Measurements from ENCODE around the gene RPA1. TPM values are rescaled to one million over a fixed set of nuclear protein-coding genes. Genes with fewer than 3 reads are reported as not detected.

Gene RPA1
- total RNA-seq, 1 experiment from 2014 or later, result 69.1 TPM

DNA sequence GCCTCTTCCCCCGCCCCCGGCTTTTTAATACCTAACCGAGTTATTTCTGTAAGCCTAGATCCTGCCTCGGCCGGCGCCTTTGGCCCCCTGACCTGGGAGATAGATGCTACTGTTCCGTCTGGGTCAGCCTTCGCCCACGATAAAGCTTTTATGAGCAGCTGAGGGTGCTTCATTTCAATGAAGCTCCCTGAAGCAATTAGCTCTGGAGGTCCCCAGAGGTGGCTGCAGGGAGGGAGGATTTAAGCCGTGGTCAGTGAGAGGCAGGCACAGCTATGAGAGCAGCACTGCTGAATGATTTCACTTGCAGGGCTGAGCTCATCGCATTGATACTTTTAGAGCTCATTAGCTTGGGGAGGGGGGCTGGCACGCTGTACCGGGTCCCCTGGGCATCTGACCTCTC, 89.4 kb downstream of the RPA1 start:
- Histone ChIP-seq H3K79me2 (ENCODE audit: low read length) (no peaks in the 10 kb centered on the region), H3K27ac (ENCODE audit: low read length) (no peak overlapping the region), H2AFZ (ENCODE audit: low read length) (no peak overlapping the region), H3K9me3 (ENCODE audit: low read length) (no peaks in the 10 kb centered on the region), H3K9me2 (replicated peaks; ENCODE audit: low read length) (no peaks in the 10 kb centered on the region), H3K36me3 (ENCODE audit: low read depth, low read length) (no peaks in the 10 kb centered on the region), H3K9ac (ENCODE audit: low read length) (no peak overlapping the region), H3K4me3 (ENCODE audit: low read length) (no peak overlapping the region), H3K4me2 (ENCODE audit: low read length) (no peak overlapping the region), H3F3A (ENCODE audit: low read length, unreplicated experiment) (no peaks in the 10 kb centered on the region), H4K20me1 (ENCODE audit: low read length) (no peaks in the 10 kb centered on the region), H3K4me1 (ENCODE audit: insufficient read depth, low read length) (no peaks in the 10 kb centered on the region), H3K27me3 (ENCODE audit: low read length) (no peaks in the 10 kb centered on the region)
- CTCF ChIA-PET, result no interaction called here
- intact Hi-C loops (cut with micrococcal nuclease), result no loop called here
- TF ChIP-seq EZH2phosphoT487 (IDR thresholded peaks at IDR 0.05; ENCODE audit: borderline replicate concordance, low read length), result no peak
- TF ChIP-seq EZH2 (IDR thresholded peaks at IDR 0.05; ENCODE audit: low read length, unreplicated experiment), result no peak
- TF ChIP-seq, protein P1, sequence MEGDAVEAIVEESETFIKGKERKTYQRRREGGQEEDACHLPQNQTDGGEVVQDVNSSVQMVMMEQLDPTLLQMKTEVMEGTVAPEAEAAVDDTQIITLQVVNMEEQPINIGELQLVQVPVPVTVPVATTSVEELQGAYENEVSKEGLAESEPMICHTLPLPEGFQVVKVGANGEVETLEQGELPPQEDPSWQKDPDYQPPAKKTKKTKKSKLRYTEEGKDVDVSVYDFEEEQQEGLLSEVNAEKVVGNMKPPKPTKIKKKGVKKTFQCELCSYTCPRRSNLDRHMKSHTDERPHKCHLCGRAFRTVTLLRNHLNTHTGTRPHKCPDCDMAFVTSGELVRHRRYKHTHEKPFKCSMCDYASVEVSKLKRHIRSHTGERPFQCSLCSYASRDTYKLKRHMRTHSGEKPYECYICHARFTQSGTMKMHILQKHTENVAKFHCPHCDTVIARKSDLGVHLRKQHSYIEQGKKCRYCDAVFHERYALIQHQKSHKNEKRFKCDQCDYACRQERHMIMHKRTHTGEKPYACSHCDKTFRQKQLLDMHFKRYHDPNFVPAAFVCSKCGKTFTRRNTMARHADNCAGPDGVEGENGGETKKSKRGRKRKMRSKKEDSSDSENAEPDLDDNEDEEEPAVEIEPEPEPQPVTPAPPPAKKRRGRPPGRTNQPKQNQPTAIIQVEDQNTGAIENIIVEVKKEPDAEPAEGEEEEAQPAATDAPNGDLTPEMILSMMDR (conservative IDR thresholded peaks at IDR 0.05; ENCODE audit: low read depth, low read length), result no peak
- no peak for ATAC-seq
- no peak for DNase-seq
- POLR2A ChIA-PET (ENCODE audit: unreplicated experiment), result no interaction called here
- BruUV-seq (replicated peaks), result no TSS peak

DNA sequence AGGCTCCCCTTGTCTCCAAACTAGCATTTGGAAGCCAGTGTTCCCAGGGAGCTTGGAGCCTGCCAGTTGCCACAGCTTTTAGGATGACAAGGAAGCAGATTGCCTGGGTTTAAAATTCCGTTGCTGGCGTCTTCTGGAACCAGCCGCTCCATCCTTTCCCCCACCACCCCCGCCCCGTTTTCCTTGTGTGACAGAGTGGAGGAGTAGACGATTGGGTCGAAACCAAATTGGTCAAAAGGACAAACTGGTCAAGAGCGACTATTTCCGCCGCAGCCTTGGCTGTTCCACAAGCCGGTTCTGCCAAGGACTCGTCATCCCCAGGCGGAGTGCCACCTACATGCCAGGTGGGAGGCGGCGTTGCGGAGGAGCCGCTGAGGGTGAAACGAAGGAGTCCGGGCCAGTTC, 91.1 kb downstream of the RPA1 start:
- H3K27me3 ChIP-seq (ENCODE audit: low read length), result no peaks in the 10 kb centered on the region
- CTCF ChIA-PET, result no interaction called here
- no TSS peak for BruUV-seq (replicated peaks)

DNA sequence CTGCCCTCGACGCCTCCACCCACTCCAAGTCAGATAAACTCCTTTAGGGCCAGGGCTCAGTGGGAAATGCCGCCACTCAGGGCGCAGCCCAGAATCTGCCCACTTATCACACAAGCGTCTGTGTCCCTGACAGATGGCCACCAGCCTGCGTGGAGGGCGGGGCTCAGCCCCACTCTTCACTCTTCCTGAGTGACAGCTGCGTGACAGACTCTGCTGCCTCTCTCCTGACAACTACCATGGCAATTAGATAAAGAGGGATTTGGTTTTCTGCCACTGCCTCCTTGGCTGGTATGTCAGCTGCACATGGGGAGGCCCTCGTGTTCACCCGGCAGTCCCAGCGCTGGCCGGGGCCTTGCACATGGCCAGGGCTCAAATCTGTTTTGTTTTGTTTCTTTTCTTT, 99.2 kb downstream of the RPA1 start:
- Histone ChIP-seq H3K9me2 (replicated peaks; ENCODE audit: low read length) (no peaks in the 10 kb centered on the region), H3K9me3 (ENCODE audit: low read length) (no peaks in the 10 kb centered on the region), H3F3A (ENCODE audit: low read length, unreplicated experiment) (no peaks in the 10 kb centered on the region), H3K27ac (ENCODE audit: low read length) (no peak overlapping the region), H3K36me3 (ENCODE audit: low read depth, low read length) (no peaks in the 10 kb centered on the region), H3K27me3 (ENCODE audit: low read length) (no peaks in the 10 kb centered on the region), H3K79me2 (ENCODE audit: low read length) (no peaks in the 10 kb centered on the region), H3K9ac (ENCODE audit: low read length) (no peak overlapping the region), H3K4me3 (ENCODE audit: low read length) (no peak overlapping the region), H4K20me1 (ENCODE audit: low read length) (no peaks in the 10 kb centered on the region), H3K4me2 (ENCODE audit: low read length) (no peak overlapping the region), H3K4me1 (ENCODE audit: insufficient read depth, low read length) (peaks cover 4% of the 10 kb centered on the region; the same call in 1 of the 2 replicates), H2AFZ (ENCODE audit: low read length) (no peak overlapping the region)
- ChIA-PET CTCF (no interaction called here), POLR2A (ENCODE audit: unreplicated experiment) (no interaction called here)
- DNase-seq, result no peak
- TF ChIP-seq EZH2 (IDR thresholded peaks at IDR 0.05; ENCODE audit: low read length, unreplicated experiment) (no peak), EZH2phosphoT487 (IDR thresholded peaks at IDR 0.05; ENCODE audit: borderline replicate concordance, low read length) (no peak)
- TF ChIP-seq, protein P1 (conservative IDR thresholded peaks at IDR 0.05; ENCODE audit: low read depth, low read length), result no peak
- no TSS peak for BruUV-seq (replicated peaks)
- intact Hi-C loops (cut with micrococcal nuclease), result no loop called here
- no peak for ATAC-seq

More for the DNA sequence above, 91.1 kb downstream of the RPA1 start:
- H2AFZ ChIP-seq (ENCODE audit: low read length), result no peak overlapping the region
- no peaks in the 10 kb centered on the region for H3K36me3 ChIP-seq (ENCODE audit: low read depth, low read length)
- no peaks in the 10 kb centered on the region for H3K4me1 ChIP-seq (ENCODE audit: insufficient read depth, low read length)
- H3K9ac ChIP-seq (ENCODE audit: low read length), result no peak overlapping the region
- H3K9me3 ChIP-seq (ENCODE audit: low read length), result no peaks in the 10 kb centered on the region
- H3K4me3 ChIP-seq (ENCODE audit: low read length), result no peak overlapping the region
- TF ChIP-seq EZH2phosphoT487 (IDR thresholded peaks at IDR 0.05; ENCODE audit: borderline replicate concordance, low read length) (no peak), EZH2 (IDR thresholded peaks at IDR 0.05; ENCODE audit: low read length, unreplicated experiment) (no peak)
- TF ChIP-seq, protein P1 (conservative IDR thresholded peaks at IDR 0.05; ENCODE audit: low read depth, low read length), result no peak
- H3K27ac ChIP-seq (ENCODE audit: low read length), result no peak overlapping the region
- DNase-seq (no peak), ATAC-seq (no peak)
- intact Hi-C loops (cut with micrococcal nuclease), result no loop called here
- POLR2A ChIA-PET (ENCODE audit: unreplicated experiment), result no interaction called here
- no peaks in the 10 kb centered on the region for H4K20me1 ChIP-seq (ENCODE audit: low read length)
- H3F3A ChIP-seq (ENCODE audit: low read length, unreplicated experiment), result no peaks in the 10 kb centered on the region
- no peak overlapping the region for H3K4me2 ChIP-seq (ENCODE audit: low read length)
- H3K9me2 ChIP-seq (replicated peaks; ENCODE audit: low read length), result no peaks in the 10 kb centered on the region
- H3K79me2 ChIP-seq (ENCODE audit: low read length), result no peaks in the 10 kb centered on the region

All from PC-3 (cell line).